Measurements from ENCODE around the gene ELAVL2.

GRCh38 chr9:23663946-23664345, 162.1 kb downstream of the ELAVL2 start:
- TF ChIP-seq CTCF (conservative IDR thresholded peaks at IDR 0.05) (no peak), EZH2 (IDR thresholded peaks at IDR 0.05; ENCODE audit: low read depth) (no peak)
